ENCODE results near the gene TTC7B.

Gene TTC7B

GRCh38 chr14:90743425-90743824 is 72.8 kb downstream of the TTC7B start:
- no peak for DNase-seq (ENCODE audit: extremely low read depth in 1 of 2, low read depth in 1 of 2)

DNA sequence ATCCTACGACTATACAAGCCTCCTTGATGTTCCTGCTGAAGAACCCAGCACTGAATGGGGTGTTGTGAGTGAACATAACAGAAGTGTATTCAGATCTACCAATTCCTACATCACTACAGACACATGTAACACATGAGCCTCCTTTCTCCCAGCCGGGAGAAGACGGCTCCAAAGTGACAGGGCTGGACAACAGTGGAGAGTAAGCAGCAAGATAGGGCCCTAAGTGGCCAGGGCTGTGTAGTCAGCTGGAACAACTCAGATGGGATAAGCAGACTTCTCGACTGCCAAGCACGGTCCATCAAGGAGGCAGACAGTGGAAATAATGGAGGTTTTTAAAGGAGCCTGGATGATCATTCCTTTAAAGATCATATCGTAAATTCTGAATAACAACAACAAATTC is 73.5 kb downstream of the TTC7B start:
- DNase-seq (ENCODE audit: extremely low read depth in 1 of 2, low read depth in 1 of 2) = no peak

- no peak for DNase-seq (ENCODE audit: extremely low read depth in 1 of 2, low read depth in 1 of 2)
These were observed 74.0 kb downstream of the TTC7B start for GRCh38 chr14:90742252-90742651.

- no peak for DNase-seq (ENCODE audit: extremely low read depth in 1 of 2, low read depth in 1 of 2)
These were observed 74.6 kb downstream of the TTC7B start for GRCh38 chr14:90741682-90741946.

GRCh38 chr14:90740946-90741681 is 75.1 kb downstream of the TTC7B start:
- no peak for DNase-seq (ENCODE audit: extremely low read depth in 1 of 2, low read depth in 1 of 2)

DNA sequence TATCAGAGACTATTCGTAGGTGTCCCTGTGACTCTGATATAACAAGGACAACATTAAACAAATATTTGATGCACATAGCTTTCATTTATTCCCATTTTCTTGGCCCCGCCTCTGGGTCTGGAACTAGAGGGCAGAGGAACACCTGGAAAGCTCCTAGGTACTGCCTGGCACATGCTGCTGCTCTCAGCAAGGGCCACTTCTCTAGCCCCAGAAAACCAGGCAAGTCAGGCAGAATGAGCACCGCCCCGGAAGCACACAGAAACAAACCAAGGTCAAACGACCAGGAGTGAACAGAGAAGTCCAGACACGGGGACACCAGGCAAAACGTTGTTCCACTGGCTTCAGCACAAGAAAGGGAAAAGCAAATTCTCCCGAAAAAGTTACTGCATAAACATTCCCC is 76.1 kb downstream of the TTC7B start:
- no peak for DNase-seq (ENCODE audit: extremely low read depth in 1 of 2, low read depth in 1 of 2)

DNA sequence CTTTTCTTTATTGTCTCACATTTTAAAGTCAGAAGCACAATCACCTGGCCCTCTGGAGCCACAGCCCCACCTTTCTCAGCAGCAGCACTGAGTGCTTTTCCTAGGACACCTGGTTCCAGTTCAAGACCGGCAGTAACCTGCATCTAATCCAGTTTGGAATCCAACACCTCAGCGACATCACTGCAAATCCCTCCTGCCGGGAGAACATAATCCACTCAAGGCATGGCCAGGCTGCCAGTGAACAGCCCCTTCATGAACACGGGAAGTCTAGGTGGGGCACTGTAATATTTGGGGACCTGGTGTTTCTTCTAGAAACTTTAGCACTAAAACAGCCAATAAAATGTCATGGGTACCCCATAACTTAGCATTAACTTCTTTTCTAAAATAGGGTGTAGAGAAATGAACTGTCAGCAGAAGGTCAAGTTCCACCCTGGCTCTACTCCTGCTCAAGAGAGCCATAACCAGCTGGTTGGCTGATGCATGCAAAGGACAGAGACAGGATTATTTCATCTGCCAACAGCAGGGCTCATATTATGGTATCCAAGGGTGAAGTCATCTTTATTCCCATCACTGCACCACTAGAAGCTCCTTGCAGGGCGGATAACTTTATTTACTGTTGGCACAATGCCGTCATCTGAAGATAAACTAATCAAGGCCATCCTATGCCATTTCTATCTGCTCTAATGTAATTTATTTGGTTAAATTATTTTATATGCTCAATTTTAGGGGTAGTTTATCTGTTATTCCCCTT is 76.7 kb downstream of the TTC7B start:
- DNase-seq (ENCODE audit: extremely low read depth in 1 of 2, low read depth in 1 of 2) = no peak

- DNase-seq (ENCODE audit: extremely low read depth in 1 of 2, low read depth in 1 of 2) = no peak
These were observed 83.0 kb downstream of the TTC7B start for GRCh38 chr14:90733139-90733808.

GRCh38 chr14:90732718-90733117 is 83.5 kb downstream of the TTC7B start:
- DNase-seq (ENCODE audit: extremely low read depth in 1 of 2, low read depth in 1 of 2) = no peak

GRCh38 chr14:90732139-90732538 is 84.1 kb downstream of the TTC7B start:
- no peak for DNase-seq (ENCODE audit: extremely low read depth in 1 of 2, low read depth in 1 of 2)

- no peak for DNase-seq (ENCODE audit: extremely low read depth in 1 of 2, low read depth in 1 of 2)
These were observed 84.7 kb downstream of the TTC7B start for GRCh38 chr14:90731487-90731886.

DNA sequence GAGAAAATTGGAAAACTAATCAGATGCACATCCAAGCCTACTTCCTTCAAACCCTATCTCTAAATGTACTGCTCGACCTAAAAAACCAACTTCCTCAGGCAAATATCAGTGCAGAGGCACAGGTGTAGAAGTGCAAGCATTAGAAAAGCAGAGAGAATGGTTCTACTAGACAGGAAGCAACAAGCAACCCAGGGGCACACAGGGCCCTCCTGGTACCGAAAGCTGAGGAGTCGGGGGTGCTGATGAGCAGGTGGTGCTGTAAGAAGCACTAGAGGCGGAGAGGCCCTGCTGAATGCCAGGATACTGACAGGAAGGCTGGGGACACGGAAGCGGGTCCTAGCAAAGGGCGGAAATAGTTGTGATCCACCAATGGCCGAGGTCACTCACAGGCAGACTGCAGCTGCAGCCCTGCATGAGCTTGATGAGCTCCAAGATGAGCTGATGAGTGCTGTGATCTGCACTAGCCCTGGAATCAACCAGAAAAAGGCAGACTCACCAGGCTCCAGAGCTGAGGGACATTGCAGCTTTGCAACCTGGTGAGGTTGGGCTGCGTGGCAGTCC is 85.9 kb downstream of the TTC7B start:
- no peak for DNase-seq (ENCODE audit: extremely low read depth in 1 of 2, low read depth in 1 of 2)

DNA sequence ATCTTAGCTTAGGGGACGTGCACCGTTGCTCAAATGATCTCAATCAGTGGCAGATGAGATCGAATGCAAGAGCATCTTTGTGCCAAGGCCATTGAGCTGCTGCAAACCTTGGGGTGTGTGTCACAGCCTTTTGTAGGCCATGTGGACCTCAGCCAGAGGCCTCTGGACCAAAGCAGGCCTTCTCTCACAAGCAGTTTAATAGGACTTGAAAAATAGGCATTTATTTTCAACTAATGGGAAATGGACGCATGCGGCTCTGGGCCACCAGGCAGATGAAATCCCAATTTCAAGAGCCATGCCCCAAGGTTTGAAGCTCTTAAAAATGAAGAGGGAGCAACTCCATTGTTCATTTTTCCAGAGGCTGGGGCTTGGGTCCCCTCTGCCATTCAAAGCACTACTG is 87.3 kb downstream of the TTC7B start:
- no peak for DNase-seq (ENCODE audit: extremely low read depth in 1 of 2, low read depth in 1 of 2)

DNA sequence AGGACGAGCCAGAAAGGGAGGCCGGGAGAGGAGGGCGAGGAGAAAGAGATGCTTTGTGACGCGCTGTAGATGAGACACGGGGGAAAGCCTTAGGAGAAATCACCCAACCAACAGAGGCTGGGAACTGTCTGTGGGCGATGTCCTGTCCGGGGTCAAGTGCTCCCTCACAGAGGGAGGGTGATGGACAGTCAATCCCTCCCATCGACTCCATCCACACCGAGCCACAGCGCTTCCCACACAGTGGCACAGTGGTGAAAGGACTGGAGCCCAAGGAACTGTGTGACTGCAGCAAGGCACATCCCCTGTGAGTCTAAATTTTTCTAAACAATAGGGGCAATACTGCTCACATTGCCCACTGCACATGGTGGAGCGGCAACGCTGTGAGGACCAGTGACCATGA is 89.1 kb downstream of the TTC7B start:
- no peak for DNase-seq (ENCODE audit: extremely low read depth in 1 of 2, low read depth in 1 of 2)

DNA sequence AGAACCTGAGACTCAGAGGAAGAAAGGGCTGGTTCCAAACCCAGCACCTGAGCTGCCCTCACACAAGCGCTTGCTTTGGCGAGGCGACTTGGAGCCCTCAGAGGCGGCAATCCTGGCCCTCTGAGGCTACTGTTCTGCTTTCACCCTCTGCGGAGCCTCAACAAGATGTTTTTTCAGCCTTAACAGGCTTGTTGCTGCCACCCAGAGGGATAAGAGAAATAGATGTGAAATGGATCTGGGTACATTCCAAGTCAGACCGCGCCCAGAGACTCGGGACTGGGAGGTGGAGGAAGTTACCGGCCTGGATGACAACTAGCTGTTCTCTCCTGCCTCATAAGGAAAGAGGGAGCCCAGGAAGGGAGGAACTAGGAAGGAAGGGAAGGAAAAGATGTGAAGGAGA is 89.6 kb downstream of the TTC7B start:
- DNase-seq (ENCODE audit: extremely low read depth in 1 of 2, low read depth in 1 of 2) = no peak

GRCh38 chr14:90724866-90725265 is 91.4 kb downstream of the TTC7B start:
- DNase-seq (ENCODE audit: extremely low read depth in 1 of 2, low read depth in 1 of 2) = no peak

DNA sequence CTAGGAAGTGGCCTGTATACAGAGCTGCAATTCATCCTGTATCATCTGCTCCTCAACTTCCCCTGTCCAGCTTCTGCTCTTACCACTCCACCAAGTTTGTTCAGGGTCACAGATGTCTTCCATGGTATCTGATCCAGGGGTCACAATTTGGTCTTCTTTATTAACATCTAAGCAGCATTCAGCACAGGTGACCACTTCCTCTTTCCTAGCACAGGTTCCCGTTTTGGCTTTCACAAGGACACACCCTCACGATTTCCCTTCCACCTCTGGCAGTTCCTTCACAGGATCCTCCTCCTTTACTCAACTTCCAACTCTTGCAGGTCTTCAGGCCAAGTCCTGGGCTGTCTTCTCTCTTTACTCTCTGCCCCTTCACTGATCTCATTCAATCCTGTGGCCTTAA is 93.6 kb downstream of the TTC7B start:
- no peak for DNase-seq (ENCODE audit: extremely low read depth in 1 of 2, low read depth in 1 of 2)

- DNase-seq (ENCODE audit: extremely low read depth in 1 of 2, low read depth in 1 of 2) = no peak
These were observed 94.5 kb downstream of the TTC7B start for GRCh38 chr14:90721619-90722305.

GRCh38 chr14:90720832-90721231 is 95.4 kb downstream of the TTC7B start:
- no peak for DNase-seq (ENCODE audit: extremely low read depth in 1 of 2, low read depth in 1 of 2)

DNA sequence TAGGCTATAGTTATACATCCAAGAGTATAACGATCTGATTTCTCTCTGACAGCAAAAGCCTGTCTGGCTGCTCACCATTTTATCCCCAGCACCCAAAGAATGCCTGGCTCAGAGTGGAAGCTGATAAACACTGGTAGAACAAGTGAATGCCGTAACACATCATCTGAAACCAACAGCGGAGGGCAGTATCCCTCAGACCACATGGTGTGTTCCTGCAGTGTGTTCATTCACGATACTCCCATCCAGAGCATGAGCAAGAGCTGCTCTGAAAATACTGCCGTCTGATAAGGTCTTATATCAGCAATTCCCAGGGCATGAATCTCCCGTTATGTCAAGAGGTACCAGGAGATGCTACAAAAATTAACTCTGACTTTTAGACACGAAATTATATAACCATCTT is 95.9 kb downstream of the TTC7B start:
- DNase-seq (ENCODE audit: extremely low read depth in 1 of 2, low read depth in 1 of 2) = no peak

DNA sequence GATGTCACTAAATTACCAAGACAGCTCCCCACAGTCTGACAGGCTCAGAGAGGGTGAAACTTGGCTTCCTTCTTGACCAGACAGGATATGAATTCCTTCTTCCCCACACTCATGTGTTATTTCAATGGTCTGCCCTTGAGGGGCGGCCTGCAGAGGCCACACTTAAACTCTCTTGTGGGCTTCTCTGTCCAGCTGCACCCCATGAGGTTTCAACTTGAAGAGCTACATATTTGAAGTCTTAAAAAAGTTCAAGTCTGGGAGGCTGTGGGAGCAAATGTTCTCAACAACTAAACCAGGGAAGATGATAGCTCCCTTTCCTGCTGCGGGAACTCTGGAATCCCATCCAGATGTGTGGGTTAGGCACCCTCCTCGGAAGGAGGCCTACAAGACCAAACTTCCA is 98.3 kb downstream of the TTC7B start:
- DNase-seq (ENCODE audit: extremely low read depth in 1 of 2, low read depth in 1 of 2) = no peak

All from stimulated activated CD8-positive, alpha-beta memory T cell treated with anti-CD3 and anti-CD28 coated beads, Interleukin-7, amount 100 ng/mL, for 48 hours (primary cell).